Gastrocnemius medialis (tissue), 4 donors: ENCODE measurements around the gene ZYX.
A peak's percentile ranks its signal among the peaks of the same experiment; 100 is the strongest.

Source experiments
- CTCF ChIP-seq, 5 experiments: fragments of 450-650 bp in 3 of 5; fragments of 200-600 bp in 2 of 5; sonication (generic) in 2 of 5; IDR thresholded peaks in 4 of 5; conservative IDR thresholded peaks in 1 of 5; 1 replicate in 4 of 5; 2 replicates in 1 of 5; pipeline ENCODE4 v1.5.1; 2016 to 2019; ENCODE audit warnings: antibody characterized with exemption in 5 of 5, mild to moderate bottlenecking in 3 of 5, moderate library complexity in 3 of 5
- POLR2A ChIP-seq, 2 donors: fragments of 450-650 bp; IDR thresholded peaks; one replicate each; pipeline ENCODE4 v1.6.1; 2017; ENCODE audit warnings: antibody characterized with exemption in 2 of 2, mild to moderate bottlenecking in 2 of 2, moderate library complexity in 2 of 2

- no peak for TF ChIP-seq POLR2A (IDR thresholded peaks at IDR 0.05)
- peak in 2 of 5 experiments; percentile 35 to 38 for TF ChIP-seq CTCF (IDR thresholded peaks at IDR 0.05 in 4 of 5, conservative IDR thresholded peaks at IDR 0.05 in 1 of 5)
Observed at GRCh38 chr7:143345428-143345900, 35.7 kb upstream of the ZYX start.
